GM18507 (cell line): ENCODE results near the gene PLA2G4A.

Experiments
- DNase-seq: peaks from one replicate; pipeline ENCODE4 v3.0.0; 2011; ENCODE audit warnings: low read depth; ENCODE audit not compliant: insufficient read length; ENCODE audit errors: extremely low spot score
- FAIRE-seq: peaks from 2 replicates; lab custom pipeline; 2011; peaks lifted over from hg19 to GRCh38; lab: Jason Lieb, UNC

Gene PLA2G4A

GRCh38 chr1:186829686-186830587 lies 1.2 kb downstream of the PLA2G4A start:
- DNase-seq (no peak), FAIRE-seq (no peak)

GRCh38 chr1:186831168-186831567 lies 2.4 kb downstream of the PLA2G4A start:
- FAIRE-seq: no peak

GRCh38 chr1:186834399-186834958 lies 5.7 kb downstream of the PLA2G4A start:
- DNase-seq (no peak), FAIRE-seq (no peak)

More at GRCh38 chr1:186831168-186831567, 2.4 kb downstream of the PLA2G4A start:
- DNase-seq: no peak

- DNase-seq (no peak), FAIRE-seq (no peak)
Measured at GRCh38 chr1:186835448-186835847, 6.7 kb downstream of the PLA2G4A start.

- FAIRE-seq (no peak), DNase-seq (no peak)
Measured at GRCh38 chr1:186837806-186838205, 9.1 kb downstream of the PLA2G4A start.

GRCh38 chr1:186838380-186839040 lies 9.8 kb downstream of the PLA2G4A start:
- no peak for DNase-seq
- peak; percentile 12 for FAIRE-seq

- peak; percentile 60 for FAIRE-seq
- DNase-seq: no peak
Measured at GRCh38 chr1:186839041-186839400, 10.3 kb downstream of the PLA2G4A start.

GRCh38 chr1:186841599-186841998 lies 12.8 kb downstream of the PLA2G4A start:
- FAIRE-seq (no peak), DNase-seq (no peak)

GRCh38 chr1:186842547-186842946 lies 13.8 kb downstream of the PLA2G4A start:
- FAIRE-seq (no peak), DNase-seq (no peak)

- DNase-seq: no peak
- FAIRE-seq: peak; percentile 56
Measured at GRCh38 chr1:186843226-186843625, 14.5 kb downstream of the PLA2G4A start.

GRCh38 chr1:186843931-186844330 lies 15.2 kb downstream of the PLA2G4A start:
- no peak for FAIRE-seq

GRCh38 chr1:186845576-186846210 lies 16.9 kb downstream of the PLA2G4A start:
- no peak for DNase-seq
- FAIRE-seq: peak; percentile 53

More at GRCh38 chr1:186843931-186844330, 15.2 kb downstream of the PLA2G4A start:
- DNase-seq: no peak

- FAIRE-seq: no peak
- DNase-seq: no peak
Measured at GRCh38 chr1:186848509-186849130, 19.9 kb downstream of the PLA2G4A start.

GRCh38 chr1:186849271-186849671 lies 20.5 kb downstream of the PLA2G4A start:
- FAIRE-seq: peak; percentile 94
- no peak for DNase-seq

GRCh38 chr1:186849826-186850225 lies 21.1 kb downstream of the PLA2G4A start:
- FAIRE-seq (no peak), DNase-seq (no peak)

GRCh38 chr1:186854102-186854501 lies 25.4 kb downstream of the PLA2G4A start:
- FAIRE-seq (no peak), DNase-seq (no peak)

- DNase-seq (no peak), FAIRE-seq (no peak)
Measured at GRCh38 chr1:186858923-186859322, 30.2 kb downstream of the PLA2G4A start.

GRCh38 chr1:186859995-186860394 lies 31.2 kb downstream of the PLA2G4A start:
- FAIRE-seq: no peak
- no peak for DNase-seq

GRCh38 chr1:186864296-186864695 lies 35.5 kb downstream of the PLA2G4A start:
- no peak for FAIRE-seq
- no peak for DNase-seq

- peak; percentile 68 for FAIRE-seq
- DNase-seq: peak; percentile 15
Measured at GRCh38 chr1:186865253-186865652, 36.5 kb downstream of the PLA2G4A start.
